GM18868 (cell line): ENCODE data around the gene AADACL3.
"Not testable (repeated sequence)": the region's sequence is repeated elsewhere in the genome, so short reads cannot be mapped to it uniquely, and the experiment has no call there.

Experiments
- ATAC-seq: cut with Tn5 transposase; IDR thresholded peaks from one replicate; pipeline ENCODE4 v1.9.1; 2021; ENCODE audit warnings: mild to moderate bottlenecking, moderate library complexity; ENCODE audit not compliant: unreplicated experiment

AADACL3 gene

GRCh38 chr1:12713651-12714050 is 2.3 kb upstream of the AADACL3 start:
- ATAC-seq: not testable (repeated sequence)

DNA sequence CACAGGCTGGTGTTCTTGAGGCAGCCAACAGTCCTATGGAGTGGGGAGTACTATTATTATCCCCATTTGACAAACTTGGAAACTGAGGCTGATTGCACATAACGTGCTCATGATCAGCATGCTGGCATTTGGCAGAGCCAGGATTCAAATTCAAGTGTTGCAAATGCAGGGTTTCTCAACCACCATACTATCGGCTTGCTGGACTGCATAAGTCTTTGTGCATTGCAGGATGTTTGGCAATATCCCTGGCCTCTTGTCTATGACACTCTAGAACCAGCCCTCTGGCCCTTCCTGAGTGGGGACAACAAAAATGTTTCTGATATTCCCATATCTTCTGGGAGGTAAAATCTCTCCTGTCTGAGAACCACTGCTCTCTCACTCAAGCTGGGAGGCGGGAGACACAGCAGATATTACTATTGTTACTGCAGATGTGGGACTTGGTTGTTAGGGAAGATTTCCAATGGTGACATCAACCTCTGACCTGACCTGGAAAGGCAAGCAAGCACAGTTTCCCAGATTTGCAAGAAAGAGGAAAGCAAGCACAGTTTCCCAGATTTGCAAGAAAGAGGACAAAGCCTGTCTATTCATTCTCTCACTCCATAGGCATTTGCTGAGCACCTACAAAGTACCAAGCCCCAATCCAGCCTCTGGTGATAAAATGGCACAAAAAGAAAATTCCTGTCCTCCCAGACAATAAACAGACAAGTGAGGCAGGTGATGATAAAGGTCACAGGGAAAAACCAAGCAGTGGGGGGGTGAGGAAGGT is 1.0 kb upstream of the AADACL3 start:
- ATAC-seq: no peak

- no peak for ATAC-seq
These were observed 1.5 kb downstream of the AADACL3 start for GRCh38 chr1:12717301-12717838.

DNA sequence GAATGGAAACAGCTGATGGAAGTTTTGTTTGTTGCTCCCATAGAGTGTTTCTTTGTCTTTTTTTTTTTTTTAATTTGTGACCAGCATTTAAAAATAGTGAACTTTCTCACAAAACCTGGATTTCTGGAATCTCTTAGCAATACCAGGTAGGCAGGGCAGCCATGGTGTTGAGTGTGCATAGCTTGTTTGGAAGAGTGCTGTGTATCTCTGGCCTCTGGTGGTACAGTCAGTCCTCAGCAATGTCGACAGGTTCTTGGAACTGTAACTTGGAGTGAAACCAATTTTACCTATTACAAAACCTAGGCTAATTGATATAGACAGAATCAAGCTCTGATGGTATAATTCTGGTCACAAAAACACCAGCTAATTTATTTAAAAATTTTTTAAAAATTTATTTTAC is 6.7 kb downstream of the AADACL3 start:
- ATAC-seq: no peak

DNA sequence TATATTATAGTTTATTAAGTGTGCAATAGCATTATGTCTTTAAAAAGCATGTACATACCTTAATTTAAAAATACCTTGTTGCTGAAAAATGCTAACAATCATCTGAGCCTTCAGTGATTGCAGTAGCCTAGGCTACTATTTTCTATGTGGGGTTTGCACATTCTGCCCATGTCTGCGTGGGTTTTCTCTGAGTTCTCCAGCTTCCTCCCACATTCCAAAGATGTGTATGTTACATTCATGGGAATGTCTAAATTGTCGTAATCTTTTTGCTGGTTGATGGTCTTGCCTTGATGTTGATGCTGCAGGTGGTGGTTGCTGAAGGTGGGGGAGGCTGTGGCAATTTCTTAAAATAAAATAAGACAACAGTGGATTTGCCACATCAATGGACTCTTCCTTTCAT is 12.5 kb downstream of the AADACL3 start:
- no peak for ATAC-seq

GRCh38 chr1:12730156-12730555 is 14.2 kb downstream of the AADACL3 start:
- ATAC-seq: no peak

DNA sequence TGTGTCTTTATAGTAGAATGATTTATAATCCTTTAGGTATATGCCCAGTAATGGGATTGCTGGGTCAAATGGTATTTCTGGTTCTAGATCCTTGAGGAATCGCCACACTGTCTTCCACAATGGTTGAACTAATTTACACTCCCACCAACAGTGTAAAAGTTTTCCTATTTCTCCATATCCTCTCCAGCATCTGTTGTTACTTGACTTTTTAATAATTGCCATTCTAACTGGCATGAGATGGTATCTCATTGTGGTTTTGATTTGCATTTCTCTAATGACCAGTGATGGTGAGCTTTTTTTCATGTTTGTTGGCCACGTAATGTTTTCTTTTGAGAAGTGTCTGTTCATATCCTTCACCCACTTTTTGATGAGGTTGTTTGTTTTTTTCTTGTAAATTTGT is 15.2 kb downstream of the AADACL3 start:
- ATAC-seq: not testable (repeated sequence)

GRCh38 chr1:12734651-12735050 is 18.7 kb downstream of the AADACL3 start:
- no peak for ATAC-seq

DNA sequence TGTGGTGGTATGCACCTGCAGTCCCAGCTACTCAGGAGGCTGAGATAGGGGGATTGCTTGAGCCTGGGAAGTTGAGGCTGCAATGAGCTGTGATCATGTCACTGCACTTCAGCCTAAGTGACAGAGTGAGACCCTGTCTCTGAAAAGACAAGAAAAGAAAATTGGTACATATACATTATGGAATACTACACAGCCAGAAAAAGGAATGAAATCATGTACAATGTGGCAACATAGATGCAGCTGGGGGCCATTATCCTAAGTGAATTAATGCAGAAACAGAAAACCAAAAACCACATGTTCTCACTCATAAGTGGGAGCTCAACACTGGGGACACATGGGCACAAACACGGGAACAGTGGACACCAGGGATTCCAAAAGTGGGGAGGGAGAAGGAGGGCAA is 23.0 kb downstream of the AADACL3 start:
- no peak for ATAC-seq

GRCh38 chr1:12739613-12740012 is 23.7 kb downstream of the AADACL3 start:
- ATAC-seq: no peak

GRCh38 chr1:12741946-12742345 is 26.0 kb downstream of the AADACL3 start:
- no peak for ATAC-seq

- no peak for ATAC-seq
These were observed 29.4 kb downstream of the AADACL3 start for GRCh38 chr1:12745126-12745991.

DNA sequence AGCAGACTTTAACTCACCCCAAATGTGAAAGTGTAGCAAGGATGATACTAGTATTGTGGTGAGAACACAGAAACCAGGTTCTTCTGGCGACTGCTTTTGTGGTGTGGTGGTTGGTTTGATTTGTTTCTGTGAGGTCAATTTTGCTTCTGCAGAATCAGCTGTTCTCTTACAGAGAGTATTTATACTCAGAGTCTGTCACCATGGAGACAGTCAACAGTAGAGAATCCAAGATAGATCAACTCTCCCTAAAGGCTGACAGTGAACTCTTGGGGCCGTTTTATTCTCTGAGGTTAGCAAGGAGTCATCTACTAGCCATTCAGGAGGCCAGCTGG is 30.0 kb downstream of the AADACL3 start, which contains the start of gene CFAP107:
TSS of gene CFAP107 (plus strand) at position 209 of the 332 bp plus-strand sequence. CDS start 231 bp downstream, outside the sequence.
- ATAC-seq: no peak

DNA sequence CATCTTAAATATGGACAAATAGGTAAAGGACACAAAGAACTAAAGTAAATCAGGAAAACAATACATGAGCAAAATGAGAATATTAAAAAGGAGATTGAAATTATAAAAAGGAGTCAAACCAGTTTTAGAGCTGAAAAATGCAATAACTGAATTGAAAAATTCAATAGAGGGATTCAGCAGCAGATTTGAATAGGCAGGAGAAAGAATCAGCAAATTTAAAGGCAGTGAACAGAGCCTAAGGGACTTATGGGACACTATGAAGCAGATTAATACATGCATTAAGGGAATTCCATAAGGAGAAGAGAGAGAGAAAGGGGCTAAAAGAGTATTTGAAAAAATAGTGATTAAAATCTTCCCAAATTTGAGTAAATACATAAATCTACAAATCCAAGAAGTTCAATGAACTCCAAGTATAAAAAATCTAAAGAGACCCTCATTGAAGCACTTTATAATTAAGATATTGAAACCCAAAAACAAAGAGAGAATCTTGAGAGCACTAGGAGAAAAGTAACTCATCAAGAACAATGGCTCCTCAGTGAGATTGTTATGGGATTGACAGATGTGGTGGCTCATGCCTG is 33.0 kb downstream of the AADACL3 start:
- ATAC-seq: no peak

GRCh38 chr1:12754738-12755137 is 38.8 kb downstream of the AADACL3 start:
- ATAC-seq: no peak

GRCh38 chr1:12756273-12756672 is 40.4 kb downstream of the AADACL3 start:
- no peak for ATAC-seq

- no peak for ATAC-seq
These were observed 41.0 kb downstream of the AADACL3 start for GRCh38 chr1:12756768-12757413.

GRCh38 chr1:12757836-12758235 is 41.9 kb downstream of the AADACL3 start:
- no peak for ATAC-seq

GRCh38 chr1:12760256-12760795 is 44.4 kb downstream of the AADACL3 start:
- no peak for ATAC-seq

- no peak for ATAC-seq
These were observed 45.9 kb downstream of the AADACL3 start for GRCh38 chr1:12761781-12762180.

GRCh38 chr1:12762766-12763165 is 46.9 kb downstream of the AADACL3 start:
- no peak for ATAC-seq
